OCI-M2 (cell line): ENCODE measurements around the gene CUX1.

Source experiments
- DNase-seq: peaks from one replicate; lab custom pipeline; 2025; ENCODE audit not compliant: unreplicated experiment; lab: John Stamatoyannopoulos, UW

Gene CUX1

DNA sequence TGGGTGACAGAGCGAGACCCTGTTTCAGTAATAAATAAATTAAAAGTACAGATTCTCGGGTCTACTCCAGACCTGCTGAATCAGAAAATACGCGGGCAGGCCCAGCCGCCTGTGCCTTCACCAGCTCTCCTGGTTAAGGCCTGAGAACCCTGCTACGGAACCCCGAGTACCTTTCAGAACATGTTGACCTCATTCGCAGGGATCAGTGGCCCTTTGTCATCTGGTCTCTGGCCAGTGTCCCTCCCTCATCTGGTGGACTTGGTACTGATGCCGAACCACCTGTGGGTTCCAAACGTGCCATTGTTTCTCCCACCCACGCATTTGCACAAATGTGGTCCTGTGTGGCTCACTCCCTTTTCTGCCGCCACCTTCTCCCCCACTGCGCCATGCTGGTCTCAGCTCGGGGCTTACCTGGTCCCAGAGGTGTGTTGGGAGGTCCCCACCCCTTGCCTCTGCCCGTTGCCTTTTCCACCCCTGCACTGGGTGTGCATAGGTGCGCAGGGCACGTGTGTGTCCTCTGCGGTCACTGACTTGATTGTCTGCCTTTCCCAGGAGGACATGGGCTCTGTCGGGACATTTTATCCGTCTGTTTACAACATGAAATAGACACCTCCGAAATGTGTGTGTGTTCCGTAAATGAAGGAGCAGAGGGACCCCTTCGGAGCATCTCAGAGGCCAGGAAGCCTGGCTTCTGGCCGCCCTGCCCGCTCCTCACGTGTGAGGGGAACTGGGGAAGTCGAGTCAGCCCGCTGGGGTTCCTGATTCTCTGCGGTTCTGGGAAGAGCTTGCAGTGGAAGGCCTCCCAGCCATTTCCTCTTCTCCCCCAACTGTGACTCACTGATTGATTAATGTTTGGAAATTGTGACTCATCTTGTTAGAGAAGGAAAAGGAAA lies 135.2 kb downstream of the CUX1 start:
- DNase-seq: no peak

GRCh38 chr7:101953248-101953819 lies 135.9 kb downstream of the CUX1 start:
- DNase-seq: no peak

DNA sequence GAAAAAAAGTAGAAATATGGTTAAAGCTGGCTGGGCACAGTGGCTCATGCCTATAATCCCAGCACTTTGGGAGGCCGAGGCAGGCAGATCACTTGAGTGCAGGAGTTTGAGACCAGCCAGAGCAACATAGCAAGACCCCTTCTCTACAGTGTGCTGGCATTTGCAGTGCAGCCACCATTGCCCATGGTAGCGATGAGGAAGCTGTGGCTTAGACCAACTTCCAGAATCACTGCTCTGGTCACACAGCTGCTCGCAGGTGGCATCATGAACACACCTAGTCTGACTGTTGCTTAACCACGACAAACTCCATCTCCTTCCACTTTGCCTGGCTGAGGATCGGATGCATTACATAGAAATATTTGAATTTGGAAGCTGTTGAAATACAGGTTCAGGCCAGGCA lies 137.1 kb downstream of the CUX1 start:
- DNase-seq: no peak

DNA sequence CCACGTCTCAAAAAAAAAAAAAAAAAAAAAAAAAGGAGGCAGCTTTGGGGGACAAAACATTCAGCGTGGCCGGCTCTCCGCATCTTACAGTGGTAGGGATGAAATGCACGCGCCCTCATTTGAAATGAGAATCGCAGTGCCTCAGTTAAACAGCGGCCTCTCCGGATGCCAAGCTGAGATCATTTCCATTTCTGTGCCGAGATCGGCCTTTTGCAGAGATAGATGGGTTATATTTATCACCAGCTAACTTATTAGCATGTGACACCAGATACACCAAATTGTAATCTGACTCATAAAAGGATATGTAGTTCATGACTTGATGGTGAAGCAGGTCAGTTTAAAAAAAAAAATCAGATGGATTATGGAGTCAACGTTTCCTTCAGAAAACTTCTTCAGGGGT lies 138.7 kb downstream of the CUX1 start:
- no peak for DNase-seq

DNA sequence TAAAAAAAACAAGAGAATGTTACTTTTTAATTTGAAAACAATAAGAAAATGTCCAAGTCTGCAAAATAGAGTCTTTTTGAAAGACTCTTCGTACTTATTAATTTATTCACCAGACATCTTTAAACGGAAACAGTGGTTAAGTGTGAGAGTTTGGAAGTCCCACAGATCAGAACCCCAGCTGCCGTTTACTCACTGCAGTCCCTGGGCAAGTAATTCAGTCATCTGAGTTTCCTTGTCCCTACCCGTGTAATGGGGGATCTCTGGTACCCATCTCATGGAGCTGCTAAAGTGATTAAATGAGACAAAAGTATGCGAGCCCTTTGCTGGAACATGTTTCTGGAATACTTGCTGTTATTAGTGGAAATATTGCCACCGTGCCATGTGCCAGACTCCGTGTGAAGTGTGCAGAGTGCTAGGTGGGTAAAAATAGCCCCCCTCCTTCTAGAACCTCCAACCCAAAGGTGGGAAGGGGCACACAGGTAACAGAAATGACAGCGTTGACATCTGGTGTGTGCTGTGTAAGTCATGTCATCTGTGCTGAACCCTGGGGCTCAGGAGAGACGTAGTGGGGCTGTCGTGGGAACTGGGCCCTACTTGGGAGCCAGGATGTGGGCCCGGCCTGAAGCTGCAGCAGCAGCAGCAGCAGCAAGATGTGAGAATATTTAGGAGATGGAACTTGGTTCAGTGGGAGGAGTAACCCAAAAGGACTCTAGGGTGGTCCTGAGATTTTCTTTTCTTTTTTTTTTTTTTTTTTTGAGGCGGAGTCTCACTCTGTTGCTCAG lies 140.5 kb downstream of the CUX1 start:
- DNase-seq: no peak

DNA sequence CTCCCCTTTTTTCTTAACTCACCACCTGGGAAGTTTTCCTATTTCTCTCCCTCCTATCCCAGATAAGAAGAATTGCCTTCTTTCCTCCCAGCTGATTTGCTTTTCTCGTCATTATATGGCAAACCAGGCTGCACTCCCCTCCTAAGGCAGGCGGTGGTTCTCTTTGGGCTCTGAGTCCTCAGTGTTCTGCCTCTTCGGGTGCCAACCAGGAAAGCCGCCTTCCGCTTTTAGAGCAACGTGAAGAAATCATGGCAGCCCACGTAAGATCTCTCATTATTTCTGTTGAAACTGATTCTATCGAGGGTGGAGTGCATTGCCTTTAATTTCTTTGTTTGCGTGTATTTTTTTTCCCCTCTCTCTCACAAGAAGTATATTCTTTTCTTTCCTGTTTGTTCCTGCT lies 141.9 kb downstream of the CUX1 start:
- no peak for DNase-seq

DNA sequence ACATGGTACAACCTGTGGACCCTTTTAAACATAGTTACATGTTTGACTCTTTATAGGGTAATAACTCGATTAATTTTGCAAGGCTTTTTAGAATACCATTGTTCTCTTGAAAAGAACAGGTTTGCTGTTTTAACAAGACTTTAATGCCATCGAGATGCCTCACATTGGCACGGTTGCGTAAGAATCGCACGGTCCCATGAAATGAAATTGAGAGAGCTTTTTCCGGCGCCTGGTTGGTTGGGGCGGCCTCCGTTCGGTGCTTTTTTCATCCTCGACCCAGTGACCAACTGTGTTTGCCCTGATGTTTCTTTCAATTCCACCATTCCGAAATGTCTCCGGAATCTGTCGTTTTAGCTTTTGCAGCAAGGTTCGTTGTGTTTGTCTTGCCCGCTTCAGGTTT lies 142.4 kb downstream of the CUX1 start:
- DNase-seq: no peak

GRCh38 chr7:101960323-101960722 lies 142.9 kb downstream of the CUX1 start:
- DNase-seq: no peak

DNA sequence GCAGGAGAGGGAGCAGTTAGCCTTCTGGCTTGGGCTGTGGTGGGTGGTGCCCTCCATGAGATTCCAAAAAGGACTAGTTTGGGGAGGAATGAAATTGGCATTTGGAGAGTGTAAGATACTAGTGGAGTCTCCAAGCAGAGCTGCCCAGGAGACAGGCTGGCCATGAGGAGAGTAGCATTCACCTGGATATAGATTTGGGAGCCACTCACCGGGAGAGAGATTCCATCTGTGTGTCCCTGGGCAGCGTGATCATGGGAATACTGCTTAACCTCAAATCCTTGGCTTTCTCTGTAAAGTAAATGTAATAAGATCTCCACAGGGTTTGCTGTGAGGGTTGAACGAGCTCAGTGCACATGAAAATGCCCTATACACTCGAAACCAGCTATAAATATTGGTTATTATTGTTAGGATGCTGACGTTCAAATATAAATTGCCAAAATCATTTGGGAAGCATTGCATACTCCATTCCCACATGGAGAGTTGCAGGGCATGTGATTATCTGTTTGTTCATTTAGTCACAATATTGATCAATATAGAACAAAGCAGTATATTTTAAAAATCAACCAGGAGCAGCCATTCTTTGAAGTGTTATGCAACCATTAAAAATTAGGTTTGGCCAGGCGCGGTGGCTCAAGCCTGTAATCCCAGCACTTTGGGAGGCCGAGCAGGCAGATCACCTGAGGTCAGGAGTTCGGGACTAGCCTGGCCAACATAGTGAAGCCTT lies 143.7 kb downstream of the CUX1 start:
- DNase-seq: no peak

GRCh38 chr7:101961811-101962210 lies 144.4 kb downstream of the CUX1 start:
- no peak for DNase-seq

- DNase-seq: no peak
Observed at GRCh38 chr7:101963693-101964092, 146.3 kb downstream of the CUX1 start.

DNA sequence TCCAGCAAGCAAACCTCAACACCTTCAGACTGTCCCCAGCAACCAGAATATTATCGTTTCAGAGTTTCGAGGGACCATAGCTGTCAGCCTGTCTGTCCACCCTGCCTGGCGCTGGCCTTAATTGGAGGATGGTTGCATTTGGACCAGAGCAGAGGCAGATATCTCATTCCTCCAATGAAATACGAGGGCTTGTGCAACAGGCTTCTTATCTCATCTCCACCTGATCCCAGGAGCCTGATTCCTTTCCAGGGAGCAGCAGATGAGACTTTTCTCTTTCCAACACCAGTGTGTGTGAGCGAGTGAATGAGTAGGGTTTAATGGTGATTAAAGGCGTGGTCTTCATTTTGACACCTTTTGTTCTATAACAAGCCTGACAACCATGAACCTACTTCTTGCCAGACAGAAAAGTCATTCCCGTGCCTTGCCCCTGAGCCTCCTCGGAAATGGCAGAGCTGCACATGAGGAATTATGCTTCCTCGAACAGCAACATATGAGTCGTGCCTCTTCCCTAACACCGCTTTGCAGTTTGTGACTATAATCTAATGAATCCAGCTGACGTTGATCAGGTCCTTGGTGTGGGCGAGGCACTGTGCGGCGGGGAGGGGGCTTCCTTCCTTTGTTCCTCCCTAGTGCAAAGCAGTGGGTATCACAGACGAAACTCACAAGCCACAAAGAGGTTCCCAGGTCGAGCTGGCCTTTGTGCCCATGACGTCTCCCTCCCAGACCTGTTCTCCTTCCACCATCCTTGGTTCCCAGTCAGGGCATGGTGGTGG lies 147.4 kb downstream of the CUX1 start:
- DNase-seq: no peak

- DNase-seq: no peak
Observed at GRCh38 chr7:101968720-101969466, 151.5 kb downstream of the CUX1 start.

GRCh38 chr7:101969997-101970585 lies 152.7 kb downstream of the CUX1 start:
- no peak for DNase-seq

DNA sequence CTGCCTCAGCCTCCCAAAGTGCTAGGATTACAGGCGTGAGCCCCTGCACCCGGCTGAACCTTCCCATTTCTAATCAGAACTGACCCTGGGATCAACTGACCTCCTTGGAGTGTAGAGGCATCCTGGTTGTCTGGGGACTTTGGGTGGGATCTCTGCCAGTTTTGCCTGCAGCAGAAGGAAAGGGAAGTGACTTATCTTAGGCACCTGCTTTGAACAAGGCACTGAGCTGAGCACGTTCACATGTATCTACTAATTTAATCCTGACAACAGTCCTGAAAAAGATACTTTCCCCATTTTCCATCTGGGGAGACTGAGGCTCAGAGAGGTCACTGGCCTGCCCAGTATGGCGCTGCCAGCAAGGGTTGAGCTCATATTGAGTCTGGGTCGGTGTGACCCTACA lies 153.4 kb downstream of the CUX1 start:
- DNase-seq: no peak

DNA sequence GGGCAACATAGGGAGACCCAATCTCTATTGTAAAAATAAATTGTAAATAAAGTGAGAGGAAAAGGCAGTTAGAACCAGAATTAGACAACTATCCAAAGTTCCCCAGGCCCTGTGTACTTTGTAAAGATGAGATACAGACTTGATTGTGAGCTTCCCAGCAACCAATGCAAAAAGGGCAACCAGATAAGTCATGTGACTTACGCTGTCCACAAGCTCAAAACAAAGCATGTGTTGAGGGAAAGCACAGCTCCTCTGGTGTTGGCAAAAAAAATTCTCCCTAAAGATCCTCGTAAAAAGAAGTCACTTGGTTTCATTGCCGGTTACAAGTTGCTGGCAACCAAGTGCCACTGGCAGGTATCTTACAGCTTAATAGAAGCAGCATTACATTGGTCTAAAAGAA lies 154.0 kb downstream of the CUX1 start:
- DNase-seq: no peak

DNA sequence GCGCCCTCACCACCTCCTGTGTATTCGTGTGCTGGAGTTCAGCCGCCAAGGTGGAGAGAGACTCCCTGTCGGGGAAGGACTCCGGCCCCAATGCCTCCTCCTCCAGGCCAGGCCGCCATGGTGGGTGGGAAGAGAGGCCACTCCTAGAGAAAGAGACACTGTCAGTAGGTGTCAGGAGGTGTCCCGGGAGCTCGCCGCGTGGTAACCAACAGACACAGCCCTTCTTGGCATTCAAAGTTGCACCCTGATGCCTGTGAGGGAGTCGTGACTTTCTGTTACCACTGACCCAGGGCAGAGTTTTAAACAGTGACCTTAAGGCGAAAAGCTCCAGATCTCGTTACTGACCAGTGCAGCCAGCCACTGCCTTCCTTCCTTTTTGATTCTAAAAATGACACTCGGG lies 155.2 kb downstream of the CUX1 start:
- no peak for DNase-seq

GRCh38 chr7:101973130-101973529 lies 155.7 kb downstream of the CUX1 start:
- DNase-seq: no peak

DNA sequence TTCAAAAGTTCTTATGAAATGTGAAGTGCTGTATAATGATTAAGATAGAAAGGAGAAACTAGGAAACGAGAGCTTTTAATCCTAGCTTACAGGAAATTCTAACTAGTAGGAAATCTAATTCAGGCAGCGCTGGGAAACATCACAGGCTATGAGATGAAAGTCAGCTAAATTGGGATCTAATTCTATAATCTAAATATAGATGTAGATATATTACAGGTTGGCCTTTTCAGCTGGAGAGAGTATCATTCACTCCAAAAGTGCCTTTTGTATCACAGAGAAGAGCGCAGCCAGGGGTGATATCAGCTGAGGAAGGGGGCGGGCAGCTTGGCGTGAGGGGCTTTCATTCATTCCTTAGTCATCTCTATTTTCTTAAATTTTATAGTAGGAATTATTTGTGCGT lies 157.0 kb downstream of the CUX1 start:
- no peak for DNase-seq
